ENCODE data around the gene PFDN1. TPM values are rescaled to one million over a fixed set of nuclear protein-coding genes. Genes with fewer than 3 reads are reported as not detected.
"Not testable (repeated sequence)": the region's sequence is repeated elsewhere in the genome, so short reads cannot be mapped to it uniquely, and the experiment has no call there.

The PFDN1 gene
- total and polyA plus RNA-seq, 11 donors, result 53.8 to 140 (median 75.0) TPM

DNA sequence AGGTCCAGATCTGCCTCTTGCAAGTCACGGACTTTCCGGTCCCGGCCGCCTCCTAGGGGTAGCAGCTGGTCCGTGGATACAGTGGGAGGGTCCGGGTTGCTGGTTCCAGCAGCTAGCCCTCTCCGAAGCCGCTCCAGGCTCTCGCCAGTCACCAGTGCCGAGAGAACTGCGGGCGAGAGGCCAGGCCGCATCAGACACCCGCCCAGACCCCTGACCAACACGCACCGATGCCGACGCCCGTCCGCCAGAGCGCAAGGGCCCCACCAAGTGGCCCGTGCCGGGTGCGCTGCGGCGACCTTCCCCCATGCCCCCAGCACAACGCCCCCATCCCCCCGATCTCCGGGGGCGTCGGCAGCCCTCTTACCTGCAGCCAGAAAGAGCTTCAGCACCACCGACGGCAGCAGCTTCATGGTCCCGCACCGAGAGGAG is 43.0 kb upstream of the PFDN1 start:
- WGBS, 4 donors, result 0 to 2% (median 1%) methylated on average over 4 to 35 of the region's 35 CpGs
- Histone ChIP-seq H3K36me3 (peaks cover 0 to 28% (median 14%) of the 10 kb centered on the region in 9 donors), H3K4me3 (peak overlapping the region; percentile 43 to 99 (median 86)), H3K4me1 (peaks cover 8 to 67% (median 58%) of the 10 kb centered on the region in 12 donors), H3K9me3 (no peaks in the 10 kb centered on the region), H3K27ac (peak overlapping the region; percentile 54 to 99 (median 94)), H3K27me3 (no peaks in the 10 kb centered on the region)
- DNase-seq, result peak; percentile 74 to 87 (median 80)
- peak; percentile 22 to 68 (median 62) for ATAC-seq
- intact Hi-C loops (cut with DNase I), result loop anchor here in 9 of 10 donors (1.0 to 10.0 kb wide), 11 partner anchors 44 to 271 kb away; partner anchors contain the start of genes PFDN1 (in 3 of the 9) and CYSTM1 (in 2 of the 9)
- TF ChIP-seq, protein P1, sequence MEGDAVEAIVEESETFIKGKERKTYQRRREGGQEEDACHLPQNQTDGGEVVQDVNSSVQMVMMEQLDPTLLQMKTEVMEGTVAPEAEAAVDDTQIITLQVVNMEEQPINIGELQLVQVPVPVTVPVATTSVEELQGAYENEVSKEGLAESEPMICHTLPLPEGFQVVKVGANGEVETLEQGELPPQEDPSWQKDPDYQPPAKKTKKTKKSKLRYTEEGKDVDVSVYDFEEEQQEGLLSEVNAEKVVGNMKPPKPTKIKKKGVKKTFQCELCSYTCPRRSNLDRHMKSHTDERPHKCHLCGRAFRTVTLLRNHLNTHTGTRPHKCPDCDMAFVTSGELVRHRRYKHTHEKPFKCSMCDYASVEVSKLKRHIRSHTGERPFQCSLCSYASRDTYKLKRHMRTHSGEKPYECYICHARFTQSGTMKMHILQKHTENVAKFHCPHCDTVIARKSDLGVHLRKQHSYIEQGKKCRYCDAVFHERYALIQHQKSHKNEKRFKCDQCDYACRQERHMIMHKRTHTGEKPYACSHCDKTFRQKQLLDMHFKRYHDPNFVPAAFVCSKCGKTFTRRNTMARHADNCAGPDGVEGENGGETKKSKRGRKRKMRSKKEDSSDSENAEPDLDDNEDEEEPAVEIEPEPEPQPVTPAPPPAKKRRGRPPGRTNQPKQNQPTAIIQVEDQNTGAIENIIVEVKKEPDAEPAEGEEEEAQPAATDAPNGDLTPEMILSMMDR (IDR thresholded peaks at IDR 0.05), result peak; percentile 16 to 73 (median 44)
- TF ChIP-seq POLR2A (IDR thresholded peaks at IDR 0.05), result no peak

DNA sequence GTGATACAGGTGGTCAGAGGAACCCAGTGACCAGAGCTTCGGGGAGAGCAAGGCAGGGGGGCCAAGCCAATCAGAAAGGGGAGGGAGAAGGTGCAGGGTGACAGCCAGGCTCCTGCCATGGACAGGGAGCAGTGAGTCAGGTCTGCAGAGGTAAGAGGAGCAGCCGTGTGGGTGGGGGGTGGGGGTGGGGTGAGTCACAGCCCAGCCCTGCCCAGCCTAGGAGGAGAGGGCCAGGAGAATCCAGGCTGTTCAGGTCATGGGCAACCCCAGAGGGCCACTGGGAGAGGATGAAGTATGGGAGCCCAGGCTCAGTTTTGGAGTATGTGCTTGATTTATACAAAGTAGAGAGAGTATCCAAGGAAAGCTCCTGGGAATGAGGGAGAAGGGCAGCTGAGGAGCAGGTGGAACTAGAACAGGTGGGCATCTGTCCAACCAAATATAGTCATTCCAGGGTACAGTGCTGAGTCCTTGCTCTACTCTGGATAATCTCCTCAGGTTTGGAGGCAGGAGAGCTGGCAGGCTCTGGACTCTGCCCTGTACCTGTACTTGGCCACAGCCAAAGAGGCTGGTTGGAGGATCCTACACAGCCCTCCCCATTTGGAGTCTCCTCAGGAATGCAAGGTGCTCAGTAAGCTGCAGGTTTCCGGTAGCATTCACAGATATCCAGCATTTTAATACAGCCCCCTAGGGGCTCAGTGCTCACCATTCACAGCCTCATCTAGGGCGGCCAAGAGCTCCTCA is 42.0 kb upstream of the PFDN1 start:
- peaks cover 8 to 78% (median 68%) of the 10 kb centered on the region in 12 donors for H3K4me1 ChIP-seq
- WGBS, 4 donors, result 40 to 52% (median 44%) methylated on average over 4 of the region's 4 CpGs
- peaks cover 0 to 38% (median 21%) of the 10 kb centered on the region in 9 donors for H3K36me3 ChIP-seq
- ATAC-seq (no peak), DNase-seq (no peak)
- no peaks in the 10 kb centered on the region for H3K27me3 ChIP-seq
- peak overlapping the region in 10 of 12 donors; percentile 87 to 99 (median 94) for H3K27ac ChIP-seq
- no peak for TF ChIP-seq POLR2A (IDR thresholded peaks at IDR 0.05)
- TF ChIP-seq, protein P1 (IDR thresholded peaks at IDR 0.05), result no peak
- H3K9me3 ChIP-seq, result no peaks in the 10 kb centered on the region
- H3K4me3 ChIP-seq, result peak overlapping the region; percentile 43 to 99 (median 86)
- intact Hi-C loops (cut with DNase I), result loop anchor here in 7 of 10 donors (5.0 to 10.0 kb wide), 6 partner anchors 43 to 270 kb away; partner anchors contain the start of genes PFDN1 (in 4 of the 7) and CYSTM1 (in 1 of the 7)

- Histone ChIP-seq H3K27ac (peak overlapping the region in 8 of 12 donors; percentile 79 to 99 (median 94)), H3K36me3 (peaks cover 0 to 45% (median 24%) of the 10 kb centered on the region in 9 donors), H3K4me1 (peaks cover 8 to 88% (median 77%) of the 10 kb centered on the region in 12 donors), H3K4me3 (peak overlapping the region in 8 of 12 donors; percentile 84 to 99 (median 88))
- WGBS, 4 donors, result 89 to 95% (median 93%) methylated on average over 8 of the region's 8 CpGs
- intact Hi-C loops (cut with DNase I), result loop anchor here in 3 of 10 donors (5.0 to 10.0 kb wide), 3 partner anchors 42 to 269 kb away; partner anchors contain the start of gene PFDN1 (in 1 of the 3)
- DNase-seq, H3K9me3 ChIP-seq, H3K27me3 ChIP-seq, ATAC-seq: not testable (repeated sequence)
These were observed 40.9 kb upstream of the PFDN1 start for GRCh38 chr5:140343849-140344248.

DNA sequence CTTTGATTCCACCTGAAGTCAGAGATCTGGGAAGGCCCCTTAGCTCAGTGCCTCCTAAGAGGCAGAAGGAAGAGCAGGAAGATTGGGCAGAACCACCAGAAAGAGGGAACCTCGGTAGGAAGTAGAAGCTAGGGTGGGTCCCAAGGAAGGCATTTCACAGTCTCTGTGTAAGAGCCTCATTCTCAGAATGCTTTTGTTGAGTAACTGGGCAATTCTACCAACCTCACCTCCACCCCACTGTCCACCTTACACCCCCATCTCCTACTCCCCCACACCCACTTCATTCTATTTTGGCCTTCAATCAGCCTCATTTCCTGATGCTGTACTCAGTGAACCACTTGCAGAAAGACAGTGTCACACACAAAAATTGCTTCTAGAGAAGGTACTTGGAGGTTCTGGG is 40.0 kb upstream of the PFDN1 start:
- peak overlapping the region in 6 of 12 donors; percentile 14 to 99 (median 30) for H3K4me3 ChIP-seq
- ATAC-seq (no peak), DNase-seq (no peak)
- intact Hi-C loops (cut with DNase I), result loop anchor here in 3 of 10 donors (5.0 to 10.0 kb wide), 3 partner anchors 41 to 268 kb away; partner anchors contain the start of gene PFDN1 (in 1 of the 3)
- 37 to 64% (median 55%) methylated on average over 1 of the region's 1 CpG for WGBS, 4 donors
- TF ChIP-seq, protein P1 (IDR thresholded peaks at IDR 0.05), result no peak
- no peak for TF ChIP-seq POLR2A (IDR thresholded peaks at IDR 0.05)
- peaks cover 8 to 91% (median 81%) of the 10 kb centered on the region in 12 donors for H3K4me1 ChIP-seq
- H3K36me3 ChIP-seq, result peaks cover 0 to 54% (median 32%) of the 10 kb centered on the region in 9 donors
- no peaks in the 10 kb centered on the region for H3K27me3 ChIP-seq
- H3K27ac ChIP-seq, result peak overlapping the region in 11 of 12 donors; percentile 55 to 99 (median 83)
- H3K9me3 ChIP-seq, result no peaks in the 10 kb centered on the region
